SK-N-SH (cell line): ENCODE data around the gene ACTN4. TPM values are rescaled to one million over a fixed set of nuclear protein-coding genes. Genes with fewer than 3 reads are reported as not detected.

Experiments
- CTCF ChIA-PET: fragments of 300-600, 350-600 bp; formaldehyde crosslinking; extraction: SDS; loops from one replicate; lab custom pipeline; 2021; lab: Yijun Ruan, JAX
- POLR2A ChIA-PET: fragments of 350-600 bp; sonication (Branson Sonifier 250); formaldehyde crosslinking; extraction: SDS; loops from one replicate; lab custom pipeline; 2020; ENCODE audit warnings: antibody characterized with exemption, inconsistent platforms; lab: Yijun Ruan, JAX
- DNase-seq: peaks from one replicate; pipeline ENCODE4 v3.0.0; 2012
- H2AFZ ChIP-seq: fragments of 200-600 bp; sonication (generic); 2 replicates; pipeline ENCODE4 v1.8.1; 2016; ENCODE audit warnings: antibody characterized with exemption, mild to moderate bottlenecking, low read depth
- H3F3A ChIP-seq: fragments of 200-600 bp; sonication (generic); replicated peaks from 2 replicates; pipeline ENCODE3; 2016; ENCODE audit warnings: antibody characterized with exemption, mild to moderate bottlenecking; ENCODE audit not compliant: insufficient read depth
- H3K27ac ChIP-seq, 2 experiments: fragments of 200-500 bp in 1 of 2; fragments of 200-600 bp in 1 of 2; sonication (Bioruptor generic) in 1 of 2; sonication (generic), shearing (Covaris generic) in 1 of 2; 2 replicates each; pipeline versions ENCODE4 v1.5.1 to v1.6.1; 2014 to 2016; ENCODE audit warnings: low read depth in 2 of 2, inconsistent platforms in 1 of 2, low read length in 1 of 2, mild to moderate bottlenecking in 1 of 2, mixed read lengths in 1 of 2
- H3K27me3 ChIP-seq: fragments of 200-600 bp; sonication (generic), shearing (Covaris generic); 2 replicates; pipeline ENCODE4 v1.6.1; 2016; ENCODE audit warnings: mixed run types; ENCODE audit not compliant: insufficient read depth
- H3K36me3 ChIP-seq, 2 experiments: fragments of 200-500 bp in 1 of 2; fragments of 200-600 bp in 1 of 2; sonication (Bioruptor generic) in 1 of 2; sonication (generic) in 1 of 2; replicated peaks in 1 of 2; 2 replicates each; pipeline versions ENCODE3 to v1.5.1; 2014 to 2016; ENCODE audit warnings: low read length in 1 of 2, mild to moderate bottlenecking in 1 of 2; ENCODE audit not compliant: insufficient read depth in 2 of 2, control insufficient read depth in 1 of 2
- H3K4me1 ChIP-seq, 2 experiments: fragments of 200-500 bp in 1 of 2; fragments of 200-600 bp in 1 of 2; sonication (Bioruptor generic) in 1 of 2; sonication (generic), shearing (Covaris generic) in 1 of 2; 2 replicates each; pipeline versions ENCODE4 v1.5.1 to v1.6.1; 2014 to 2016; ENCODE audit warnings: low read depth in 1 of 2, low read length in 1 of 2, mixed run types in 1 of 2; ENCODE audit not compliant: insufficient read depth in 2 of 2, control insufficient read depth in 1 of 2
- H3K4me2 ChIP-seq: fragments of 200-600 bp; sonication (generic), shearing (Covaris generic); 2 replicates; pipeline ENCODE4 v1.6.1; 2017; ENCODE audit warnings: mixed run types
- H3K4me3 ChIP-seq, 2 experiments: fragments of 200-500 bp in 1 of 2; fragments of 200-600 bp in 1 of 2; sonication (Bioruptor generic) in 1 of 2; sonication (generic), shearing (Covaris generic) in 1 of 2; 2 replicates each; pipeline versions ENCODE4 v1.5.1 to v1.8.1; 2014 to 2016; ENCODE audit warnings: low read depth in 2 of 2, inconsistent platforms in 1 of 2, low read length in 1 of 2, mild to moderate bottlenecking in 1 of 2, mixed read lengths in 1 of 2, moderate library complexity in 1 of 2
- H3K79me2 ChIP-seq: fragments of 200-600 bp; sonication (generic); 2 replicates; pipeline ENCODE4 v1.8.1; 2017; ENCODE audit warnings: mild to moderate bottlenecking; ENCODE audit not compliant: insufficient read depth
- H3K9ac ChIP-seq: fragments of 200-600 bp; sonication (generic); 2 replicates; pipeline ENCODE4 v1.6.1; 2017; ENCODE audit warnings: mixed run types
- H3K9me2 ChIP-seq: fragments of 200-600 bp; sonication (generic); 2 replicates; pipeline ENCODE4 v1.6.1; 2017; ENCODE audit warnings: mixed run types
- H3K9me3 ChIP-seq: fragments of 200-600 bp; sonication (generic); 2 replicates; pipeline ENCODE4 v1.6.1; 2017; ENCODE audit warnings: mixed run types, mild to moderate bottlenecking, moderate library complexity
- H4K20me1 ChIP-seq: fragments of 200-600 bp; sonication (generic); 2 replicates; pipeline ENCODE4 v1.6.1; 2017; ENCODE audit warnings: mild to moderate bottlenecking, mixed run types; ENCODE audit not compliant: insufficient read depth
- FOSL2 ChIP-seq: IDR thresholded peaks from 2 replicates; pipeline ENCODE4 v1.4.0; 2012; ENCODE audit warnings: low read depth, mild to moderate bottlenecking, moderate library complexity, borderline replicate concordance
- JUND ChIP-seq: IDR thresholded peaks from 2 replicates; pipeline ENCODE4 v1.4.0; 2012
- POLR2AphosphoS5 ChIP-seq: IDR thresholded peaks from 2 replicates; pipeline ENCODE4 v1.6.1; 2012; ENCODE audit warnings: low read depth, low read length
- SMC3 ChIP-seq: IDR thresholded peaks from 2 replicates; pipeline ENCODE4 v1.6.1; 2012; ENCODE audit warnings: low read depth, low read length, improper control_type of control experiment
- USF1 ChIP-seq: IDR thresholded peaks from 2 replicates; pipeline ENCODE4 v1.4.0; 2012; ENCODE audit warnings: low read depth, borderline replicate concordance
- ZBTB33 ChIP-seq: IDR thresholded peaks from 2 replicates; pipeline ENCODE4 v1.4.0; 2012; ENCODE audit warnings: low read depth, borderline replicate concordance
- WGBS: methylation state at CpG from one replicate; pipeline ENCODE4 v1.1.6; 2017; ENCODE audit warnings: low lambda C conversion rate; 5-methylcytosine and 5-hydroxymethylcytosine counted together
- polyA plus RNA-seq, 3 experiments: library from polyadenylated mRNA; depleted of rRNA; stranded (reverse); fragments of >200 nt; gene quantifications; 2 replicates each; pipeline ENCODE4 v1.2.3, GENCODE V29; 2012

The ACTN4 gene
- polyA plus RNA-seq, 1 of the 3 experiments (the other 2 are of a cell fraction), result 598 TPM

GRCh38 chr19:38780443-38780842 lies 133.0 kb downstream of the ACTN4 start (continued):
- TF ChIP-seq FOSL2, result no peak
- TF ChIP-seq USF1, result no peak

- TF ChIP-seq SMC3 (no peak), JUND (no peak), ZBTB33 (no peak), POLR2AphosphoS5 (no peak)
- WGBS, result 71% methylated on average over 7 of the region's 7 CpGs
- Histone ChIP-seq H3K4me2 (no peak overlapping the region), H3K79me2 (no peaks in the 10 kb centered on the region), H3K4me3 (no peak overlapping the region), H3K4me1 (no peaks in the 10 kb centered on the region), H3K36me3 (no peaks in the 10 kb centered on the region), H2AFZ (no peak overlapping the region), H3K27ac (no peak overlapping the region), H3F3A (no peaks in the 10 kb centered on the region), H3K27me3 (no peaks in the 10 kb centered on the region), H3K9ac (no peak overlapping the region), H3K9me2 (no peaks in the 10 kb centered on the region), H3K9me3 (no peaks in the 10 kb centered on the region), H4K20me1 (no peaks in the 10 kb centered on the region)
- POLR2A ChIA-PET, result no interaction called here
- DNase-seq, result no peak
- CTCF ChIA-PET, result interaction anchor here (1.2 kb wide), 1 partner anchor 149 kb away, joined by 3 read pairs; the partner anchor contains the start of genes MRPS12 and SARS2
Observed at GRCh38 chr19:38781058-38781457, 133.6 kb downstream of the ACTN4 start.

Other genes with a start within 250 kb of the ACTN4 start
- gene FAM98C, start 244.6 kb upstream of the ACTN4 start, polyA plus RNA-seq (2012; rRNA removed), result 24.9 and 26.7 TPM in 2 replicates
- gene RASGRP4, start 221.4 kb upstream of the ACTN4 start, polyA plus RNA-seq (2012; rRNA removed), result not detected in 2 replicates
- gene RYR1, start 214.0 kb upstream of the ACTN4 start, polyA plus RNA-seq (2012; rRNA removed), result under 0.01 TPM in 2 replicates
- gene MAP4K1, start 29.7 kb upstream of the ACTN4 start, polyA plus RNA-seq (2012; rRNA removed), result 0.31 and 0.37 TPM in 2 replicates
- gene EIF3K, start 28.5 kb upstream of the ACTN4 start, polyA plus RNA-seq (2012; rRNA removed), result 405 and 484 TPM in 2 replicates
- 1.7 and 3.0 TPM in 2 replicates for gene CAPN12, start 96.8 kb downstream of the ACTN4 start, polyA plus RNA-seq (2012; rRNA removed)
- gene LGALS7, start 125.9 kb downstream of the ACTN4 start, polyA plus RNA-seq (2012; rRNA removed), result not detected in 2 replicates
- gene LGALS7B, start 141.6 kb downstream of the ACTN4 start, polyA plus RNA-seq (2012; rRNA removed), result not detected in 2 replicates
- gene LGALS4, start 165.3 kb downstream of the ACTN4 start, polyA plus RNA-seq (2012; rRNA removed), result 0.21 and 0.58 TPM in 2 replicates
- 169 and 211 TPM in 2 replicates for gene ECH1, start 184.1 kb downstream of the ACTN4 start, polyA plus RNA-seq (2012; rRNA removed)
- gene HNRNPL, start 202.3 kb downstream of the ACTN4 start, polyA plus RNA-seq (2012; rRNA removed), result 249 and 280 TPM in 2 replicates
- gene RINL, start 230.6 kb downstream of the ACTN4 start, polyA plus RNA-seq (2012; rRNA removed), result 3.8 and 4.0 TPM in 2 replicates